NCI-H2196 treated with DMSO at 0.1 percent for 48 hours (cell line): Measurements from ENCODE around the gene PLXDC2.
"Not testable (repeated sequence)": the region's sequence is repeated elsewhere in the genome, so short reads cannot be mapped to it uniquely, and the experiment has no call there.

Source experiments
- DNase-seq: peaks from one replicate; lab custom pipeline; 2025; ENCODE audit not compliant: unreplicated experiment; lab: John Stamatoyannopoulos, UW

Gene PLXDC2

DNA sequence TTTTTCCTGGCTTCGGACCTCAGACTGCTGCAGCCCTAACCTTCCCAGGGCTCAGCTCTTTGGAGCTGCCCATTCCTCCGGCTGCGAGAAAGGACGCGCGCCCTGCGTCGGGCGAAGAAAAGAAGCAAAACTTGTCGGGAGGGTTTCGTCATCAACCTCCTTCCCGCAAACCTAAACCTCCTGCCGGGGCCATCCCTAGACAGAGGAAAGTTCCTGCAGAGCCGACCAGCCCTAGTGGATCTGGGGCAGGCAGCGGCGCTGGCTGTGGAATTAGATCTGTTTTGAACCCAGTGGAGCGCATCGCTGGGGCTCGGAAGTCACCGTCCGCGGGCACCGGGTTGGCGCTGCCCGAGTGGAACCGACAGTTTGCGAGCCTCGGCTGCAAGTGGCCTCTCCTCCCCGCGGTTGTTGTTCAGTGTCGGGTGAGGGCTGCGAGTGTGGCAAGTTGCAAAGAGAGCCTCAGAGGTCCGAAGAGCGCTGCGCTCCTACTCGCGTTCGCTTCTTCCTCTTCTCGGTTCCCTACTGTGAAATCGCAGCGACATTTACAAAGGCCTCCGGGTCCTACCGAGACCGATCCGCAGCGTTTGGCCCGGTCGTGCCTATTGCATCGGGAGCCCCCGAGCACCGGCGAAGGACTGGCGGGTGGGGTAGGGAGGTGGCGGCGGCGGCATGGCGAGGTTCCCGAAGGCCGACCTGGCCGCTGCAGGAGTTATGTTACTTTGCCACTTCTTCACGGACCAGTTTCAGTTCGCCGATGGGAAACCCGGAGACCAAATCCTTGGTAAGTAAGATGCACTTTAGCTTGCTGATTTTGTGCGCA lies at the start of gene PLXDC2:
Gene PLXDC2 (plus strand): TSS at position 22 of the 820 bp plus-strand sequence.
- DNase-seq = no peak

DNA sequence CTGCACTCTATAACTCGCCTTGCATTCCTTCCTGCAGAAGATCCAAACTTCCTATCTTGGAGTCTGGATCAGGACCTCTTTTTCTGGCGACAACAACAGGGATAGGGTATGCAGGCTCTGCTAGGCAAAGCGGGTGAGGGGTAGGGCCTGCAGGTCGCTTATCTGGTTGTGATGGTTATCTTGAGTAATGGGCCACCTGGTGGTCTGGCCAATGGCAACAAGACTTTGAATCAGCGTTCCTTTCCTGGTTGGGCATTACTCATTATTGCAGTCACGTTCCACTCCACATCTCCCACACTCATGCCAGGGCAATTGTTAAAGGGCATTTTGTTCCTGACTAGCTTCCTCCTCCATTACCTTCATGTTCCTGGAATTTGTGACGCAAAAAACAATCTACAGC lies 48.4 kb upstream of the PLXDC2 start:
- DNase-seq = no peak

- DNase-seq = not testable (repeated sequence)
Measured at GRCh38 chr10:19769826-19770225, 46.4 kb upstream of the PLXDC2 start.

- no peak for DNase-seq
Measured at GRCh38 chr10:19772972-19773371, 43.3 kb upstream of the PLXDC2 start.

DNA sequence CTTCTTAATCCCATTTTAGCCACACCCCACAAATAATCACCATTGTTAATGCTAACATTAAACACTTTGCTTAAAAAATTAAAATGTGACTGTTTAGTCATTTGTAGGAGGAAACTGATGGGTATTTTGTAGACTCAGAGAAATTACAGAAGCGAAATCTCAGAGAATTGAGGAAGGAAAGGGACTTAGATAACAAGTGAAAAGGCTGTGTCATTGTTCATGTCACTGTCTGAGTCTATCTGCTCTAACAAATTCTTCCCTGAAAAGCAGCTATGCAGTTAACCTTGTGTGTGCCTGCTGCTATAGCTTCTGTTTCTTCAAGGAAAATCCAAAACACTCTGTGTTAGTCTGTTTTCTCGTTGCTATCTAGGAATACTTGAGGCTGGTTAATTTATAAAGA lies 40.9 kb upstream of the PLXDC2 start:
- no peak for DNase-seq

DNA sequence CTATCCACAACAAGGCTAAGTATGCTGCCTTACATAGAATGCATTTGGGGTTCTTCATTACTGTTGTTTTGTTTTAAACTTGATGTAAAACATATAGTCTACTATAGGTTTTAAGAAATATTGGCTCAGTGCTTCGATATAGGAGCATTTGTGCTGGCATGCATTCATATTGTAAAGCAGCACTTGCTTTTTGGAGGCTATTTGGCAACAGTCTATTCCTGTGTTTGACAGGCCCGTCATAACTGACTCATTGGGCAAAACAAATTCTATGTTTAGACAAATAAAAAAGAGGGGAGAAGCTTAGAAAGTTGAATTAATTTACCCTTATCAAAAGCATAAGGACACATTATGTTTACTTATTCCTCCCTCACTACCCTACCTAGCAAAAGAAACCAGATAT lies 38.4 kb upstream of the PLXDC2 start:
- no peak for DNase-seq

- no peak for DNase-seq
Measured at GRCh38 chr10:19778996-19779395, 37.2 kb upstream of the PLXDC2 start.

DNA sequence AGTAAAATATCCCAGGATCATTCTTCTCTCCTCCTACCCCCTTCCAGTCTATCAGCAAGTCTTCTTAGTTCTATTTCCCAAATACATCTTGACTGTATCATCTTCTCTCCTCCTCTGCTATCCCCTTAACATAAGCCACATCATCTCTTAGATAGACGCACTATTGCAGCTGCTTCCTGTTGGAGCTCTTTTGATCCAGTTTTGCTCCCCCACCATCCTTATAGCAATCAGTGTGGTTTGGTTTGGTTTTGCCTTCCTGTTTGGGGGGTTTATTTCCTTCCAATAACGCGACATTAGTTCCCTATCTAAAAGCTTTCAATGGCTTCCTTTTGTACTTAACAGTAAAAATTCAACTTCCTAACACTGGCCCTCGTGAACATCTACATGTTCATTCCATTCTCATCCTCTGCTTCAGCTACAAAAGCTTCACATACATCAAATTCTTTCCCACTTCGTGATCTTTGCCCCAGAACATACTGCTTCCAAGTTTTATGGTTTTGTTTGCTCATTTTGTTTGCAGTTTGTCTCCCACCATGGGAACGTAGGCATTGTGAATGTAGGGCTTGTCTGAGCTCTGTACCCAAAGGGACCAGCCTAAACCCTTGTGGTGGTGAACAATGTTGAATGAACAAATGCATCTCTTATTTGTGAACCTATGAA lies 33.7 kb upstream of the PLXDC2 start:
- no peak for DNase-seq

DNA sequence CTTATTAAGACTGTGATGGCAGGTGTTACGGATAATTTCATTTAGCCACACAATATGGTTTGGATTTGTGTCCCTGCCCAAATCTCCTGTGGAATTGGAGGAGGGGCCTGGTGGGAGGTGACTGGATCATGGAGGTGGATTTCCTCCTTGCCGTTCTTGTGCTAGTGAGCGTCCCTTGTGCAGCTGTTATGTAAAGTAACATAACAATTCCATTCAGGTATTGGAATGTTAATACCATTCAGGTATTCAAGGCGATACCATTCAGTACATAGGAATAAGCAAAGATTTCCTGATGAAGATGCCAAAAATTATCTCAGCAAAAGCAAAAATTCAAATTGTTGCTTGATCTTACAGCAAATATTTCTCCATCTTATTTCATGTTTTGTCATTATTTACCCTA lies 32.5 kb upstream of the PLXDC2 start:
- DNase-seq = no peak

GRCh38 chr10:19785366-19785765 lies 30.9 kb upstream of the PLXDC2 start:
- DNase-seq = no peak

GRCh38 chr10:19788075-19788686 lies 28.1 kb upstream of the PLXDC2 start:
- no peak for DNase-seq

GRCh38 chr10:19788902-19789301 lies 27.3 kb upstream of the PLXDC2 start:
- no peak for DNase-seq

DNA sequence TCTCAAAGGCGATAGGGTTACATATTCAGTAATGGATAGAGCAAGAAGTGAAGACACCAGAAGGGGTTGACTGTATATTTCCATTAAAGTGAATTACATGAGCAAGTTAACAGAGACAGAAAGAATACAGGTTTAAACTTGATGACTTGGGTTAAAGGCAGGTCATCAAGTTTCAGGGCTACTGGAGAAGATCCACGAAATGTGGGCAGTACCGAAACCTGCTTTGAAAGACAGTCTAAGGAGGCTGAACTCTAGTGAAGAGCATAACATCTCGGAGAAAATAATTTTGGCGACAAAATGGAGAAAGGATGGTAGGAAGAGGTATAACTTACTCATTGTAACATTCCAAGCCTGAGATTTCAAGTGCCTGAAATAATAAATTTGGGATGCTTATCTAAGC lies 26.6 kb upstream of the PLXDC2 start:
- DNase-seq = no peak

GRCh38 chr10:19791032-19791431 lies 25.2 kb upstream of the PLXDC2 start:
- no peak for DNase-seq

GRCh38 chr10:19795684-19796083 lies 20.5 kb upstream of the PLXDC2 start:
- no peak for DNase-seq

GRCh38 chr10:19800161-19800560 lies 16.1 kb upstream of the PLXDC2 start:
- no peak for DNase-seq

DNA sequence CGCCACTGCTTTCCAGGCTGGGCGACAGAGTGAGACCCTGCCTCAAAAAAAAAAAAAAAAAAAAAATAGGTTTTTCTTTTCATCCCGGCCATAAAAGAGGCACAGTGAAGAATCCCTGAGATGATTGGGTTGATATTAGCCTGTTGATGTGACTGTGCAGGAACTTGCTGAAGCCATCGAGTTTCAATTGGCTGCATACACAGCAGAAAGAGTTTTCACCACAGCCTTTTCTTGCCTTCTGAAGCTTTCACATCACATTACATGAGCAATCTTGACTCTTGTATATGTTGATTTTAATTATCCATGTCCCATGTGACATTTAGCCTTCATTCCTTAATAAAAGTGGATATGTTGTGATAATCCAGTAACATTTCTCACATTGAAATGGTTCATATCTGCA lies 14.9 kb upstream of the PLXDC2 start:
- DNase-seq = no peak

- no peak for DNase-seq
Measured at GRCh38 chr10:19803676-19804075, 12.6 kb upstream of the PLXDC2 start.

DNA sequence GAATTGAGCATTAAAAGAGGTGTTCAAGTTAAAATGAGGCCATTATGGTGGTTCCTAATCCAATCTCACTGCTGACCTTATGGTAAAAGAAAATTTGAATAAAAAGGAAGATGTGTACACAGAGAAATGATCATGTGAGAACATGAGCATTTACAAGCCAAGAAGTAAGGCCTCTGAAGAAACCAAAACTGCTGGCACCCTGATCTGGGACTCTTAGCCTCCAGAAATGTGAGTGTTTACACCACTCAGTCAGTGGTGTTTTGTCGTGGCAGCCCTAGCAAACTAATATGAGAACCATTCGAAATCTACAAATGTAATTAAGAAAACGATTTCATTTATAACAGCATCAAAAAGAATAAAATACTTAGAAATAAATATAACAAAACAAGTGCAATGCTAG lies 6.8 kb upstream of the PLXDC2 start:
- no peak for DNase-seq

DNA sequence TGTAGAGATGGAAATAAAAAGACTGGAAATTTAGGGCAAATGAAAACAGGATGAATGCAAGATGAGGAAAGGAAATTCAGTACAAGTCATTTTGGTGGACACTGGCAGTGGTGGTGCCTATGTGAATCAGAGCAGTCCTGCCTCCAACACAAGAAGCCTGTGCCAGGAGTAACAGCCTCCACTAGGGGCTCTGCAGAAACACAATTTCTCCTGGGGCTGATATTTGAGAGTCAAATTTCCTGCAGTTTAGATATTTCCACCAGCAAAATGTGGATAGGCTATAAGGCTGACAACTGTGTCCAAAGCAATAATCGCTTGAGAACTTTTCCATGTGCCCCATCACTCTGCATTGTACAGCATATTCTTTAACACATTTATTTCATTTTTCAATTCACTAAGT lies 4.7 kb upstream of the PLXDC2 start:
- no peak for DNase-seq

DNA sequence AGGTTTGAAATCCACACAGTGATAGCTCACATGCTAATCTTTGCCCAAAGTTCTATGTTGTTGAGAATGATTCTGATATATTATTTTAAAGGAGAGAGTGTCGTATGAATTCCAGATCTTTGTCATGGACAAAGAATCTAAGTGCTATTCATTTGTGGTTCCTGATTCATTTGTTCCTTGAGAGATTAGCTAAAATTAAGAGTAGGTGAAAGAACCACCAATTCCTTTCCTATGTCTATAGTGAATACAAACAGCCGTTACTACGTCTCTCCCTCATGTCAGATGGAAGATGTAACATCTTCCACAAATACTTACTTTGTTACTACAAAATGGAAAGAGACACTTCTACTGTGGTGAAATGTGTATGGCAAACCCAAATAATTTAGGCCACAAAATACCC lies 3.3 kb upstream of the PLXDC2 start:
- no peak for DNase-seq

DNA sequence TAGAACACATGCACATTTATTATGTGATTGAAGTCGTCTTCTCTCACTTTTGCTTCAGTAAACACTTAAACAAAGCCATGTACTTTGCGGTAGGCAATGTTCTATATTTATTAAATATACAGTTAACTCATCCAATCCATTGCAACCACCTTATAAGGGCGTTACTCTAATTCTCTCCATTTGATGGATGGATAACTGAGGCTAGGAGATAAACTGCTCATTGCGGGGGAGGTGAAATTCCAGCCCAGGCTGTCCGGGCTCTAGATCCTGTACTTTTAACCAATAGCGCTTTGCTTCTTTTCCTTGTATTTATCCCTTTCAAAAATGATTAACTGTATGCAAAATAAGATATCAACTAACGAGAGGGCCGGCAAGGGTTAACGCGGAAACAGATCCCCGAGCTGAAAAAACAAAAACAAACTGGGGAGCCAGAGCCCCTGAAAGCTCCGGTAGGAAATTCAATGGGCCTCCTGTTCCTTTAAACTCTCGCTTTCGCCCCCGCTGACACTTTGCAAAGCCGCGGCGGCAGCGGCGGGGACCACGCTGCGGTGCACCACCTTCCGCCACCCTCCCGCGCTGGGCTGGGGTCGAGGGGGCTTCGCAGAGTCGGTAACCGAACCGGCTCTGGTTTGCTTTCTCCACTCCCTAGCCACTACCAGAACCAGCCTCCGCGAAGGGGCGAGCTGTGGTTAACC lies 1.0 kb upstream of the PLXDC2 start:
- no peak for DNase-seq
